Activated CD8-positive, alpha-beta memory T cell treated with anti-CD3 and anti-CD28 coated beads for 36 hours (primary cell): ENCODE data around the gene ACOT7. TPM values are rescaled to one million over a fixed set of nuclear protein-coding genes. Genes with fewer than 3 reads are reported as not detected.

ENCODE experiments used
- CTCF ChIA-PET: fragments of 350-600 bp; sonication (Branson Sonifier 250); formaldehyde crosslinking; loops from one replicate; lab custom pipeline; 2021; ENCODE audit warnings: antibody characterized with exemption; lab: Charles Lee
- POLR2A ChIA-PET: fragments of 350-600 bp; sonication (Branson Sonifier 250); formaldehyde crosslinking; loops from one replicate; lab custom pipeline; 2021; ENCODE audit warnings: antibody characterized with exemption; lab: Charles Lee
- total RNA-seq, 2 experiments: library from RNA; stranded (reverse); gene quantifications; one replicate each; pipeline ENCODE4 v1.2.3, GENCODE V29; 2021

Gene ACOT7
- total RNA-seq, 2 experiments from 2014 or later: 97.9 to 104 TPM

DNA sequence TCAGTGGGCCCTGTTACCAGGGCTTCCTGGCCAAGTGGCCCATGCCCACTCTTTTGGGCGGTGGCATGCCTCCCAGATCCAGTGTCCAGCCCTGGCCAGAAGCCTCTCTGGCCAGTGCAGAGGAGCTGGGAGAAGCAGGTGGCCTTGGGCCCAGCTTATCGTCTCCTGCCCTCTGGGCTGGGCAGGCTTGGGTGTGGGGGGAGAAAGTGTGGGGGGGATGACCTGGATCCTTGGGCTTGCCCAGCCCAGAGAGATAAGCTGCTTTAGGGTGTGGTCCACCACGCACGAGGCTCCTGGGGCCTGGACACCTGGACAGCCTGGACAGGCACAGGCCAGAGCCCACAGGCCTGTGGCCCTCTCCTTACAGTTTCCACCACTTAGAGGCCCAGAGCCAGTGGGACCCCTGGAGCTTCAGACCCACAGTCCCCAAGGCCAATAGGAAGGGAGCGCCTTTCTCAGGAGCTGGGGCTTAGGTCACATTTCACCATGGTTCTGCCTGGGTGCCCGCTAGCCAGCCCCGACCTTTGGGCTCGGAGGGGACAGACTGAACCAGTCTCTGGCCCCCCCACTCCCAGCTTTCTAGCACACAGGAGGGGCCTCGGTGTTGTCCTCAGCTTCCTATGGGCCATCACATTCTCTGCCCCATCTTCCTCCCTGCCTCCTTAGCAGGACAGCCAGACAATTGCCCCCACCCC, 32.9 kb upstream of the ACOT7 start:
- CTCF ChIA-PET: interaction anchor here (0.6 to 0.9 kb wide), 4 partner anchors 12 to 220 kb away, joined by 3 to 6 read pairs (median 5); no protein-coding TSS in a partner anchor
- POLR2A ChIA-PET: no interaction called here

DNA sequence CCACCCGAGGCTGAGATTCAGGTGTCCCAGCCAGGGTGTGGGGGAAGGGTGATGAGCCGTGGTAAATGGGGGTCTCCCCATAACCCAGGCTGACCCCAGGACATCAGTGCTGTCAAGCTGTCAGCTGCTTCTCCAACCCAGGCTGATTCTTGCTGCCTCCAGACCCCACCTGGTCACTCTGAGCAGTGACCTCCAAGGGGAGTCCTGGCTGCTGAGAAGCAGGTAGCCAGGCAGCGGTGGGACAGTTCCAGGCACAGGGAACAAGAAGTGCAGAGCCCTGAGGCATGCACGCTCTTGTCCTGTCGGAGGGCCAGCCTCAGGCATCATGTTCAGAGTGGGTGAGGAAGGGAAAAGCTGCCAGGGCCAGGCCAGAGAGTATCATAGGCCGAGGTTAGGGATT, 32.1 kb upstream of the ACOT7 start:
- POLR2A ChIA-PET: no interaction called here
- CTCF ChIA-PET: interaction anchor here (0.6 to 1.3 kb wide), 5 partner anchors 11 to 221 kb away, joined by 3 to 7 read pairs (median 5); no protein-coding TSS in a partner anchor

DNA sequence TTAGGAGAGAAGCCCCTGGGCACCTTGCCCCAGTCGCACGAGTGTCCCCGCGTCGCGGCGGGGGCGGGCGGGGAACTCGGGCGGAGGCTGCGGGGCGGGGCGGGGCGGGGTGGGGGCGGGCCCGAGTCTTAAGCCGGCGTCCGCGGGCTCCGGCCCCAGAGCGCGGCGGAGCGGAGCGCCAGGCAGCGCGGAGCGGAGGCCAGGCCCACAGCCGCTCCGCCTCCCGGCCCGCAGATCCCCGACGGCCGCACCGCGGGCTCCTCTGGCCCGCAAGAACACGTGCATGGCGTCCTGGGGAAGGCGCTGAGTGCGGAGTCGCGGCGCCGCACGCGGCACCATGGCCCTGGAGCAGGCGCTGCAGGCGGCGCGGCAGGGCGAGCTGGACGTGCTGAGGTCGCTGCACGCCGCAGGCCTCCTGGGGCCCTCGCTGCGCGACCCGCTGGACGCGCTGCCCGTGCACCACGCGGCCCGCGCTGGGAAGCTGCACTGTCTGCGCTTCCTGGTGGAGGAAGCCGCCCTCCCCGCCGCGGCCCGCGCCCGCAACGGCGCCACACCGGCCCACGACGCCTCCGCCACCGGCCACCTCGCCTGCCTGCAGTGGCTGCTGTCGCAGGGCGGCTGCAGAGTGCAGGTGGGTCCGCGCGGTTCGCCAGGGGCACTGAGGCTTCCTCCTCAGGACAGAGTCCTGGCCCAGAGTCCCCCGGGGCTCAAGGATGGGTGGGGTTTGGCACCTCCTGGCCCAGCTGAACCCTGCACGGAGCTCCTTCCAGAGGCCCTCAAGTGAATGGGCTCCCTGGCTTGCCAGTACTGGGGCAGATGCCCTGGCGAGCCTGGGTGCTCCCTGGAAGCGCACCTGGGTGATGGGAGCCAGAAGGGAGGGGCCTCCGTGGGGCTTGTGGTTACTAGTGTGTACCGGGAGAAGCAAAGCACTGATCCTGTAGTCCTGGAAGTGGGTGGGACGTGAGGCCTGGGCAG, 31.3 kb upstream of the ACOT7 start, which contains the start of gene ESPN:
Gene ESPN (plus strand): TSS at position 158 of the 975 bp plus-strand sequence. CDS start 180 bp downstream, at position 338.
- POLR2A ChIA-PET: no interaction called here
- CTCF ChIA-PET: interaction anchor here (0.6 to 1.3 kb wide), 2 partner anchors 13 to 25 kb away, joined by 3 to 7 read pairs; no protein-coding TSS in a partner anchor

- ChIA-PET CTCF (interaction anchor here (0.9 to 5.2 kb wide), 21 partner anchors 9 to 194 kb away, joined by 3 to 59 read pairs (median 5); partner anchors contain the start of genes ICMT, NOL9, PLEKHG5 and TAS1R1), POLR2A (no interaction called here)
These were observed 30.5 kb upstream of the ACOT7 start for GRCh38 chr1:6424000-6424565.

DNA sequence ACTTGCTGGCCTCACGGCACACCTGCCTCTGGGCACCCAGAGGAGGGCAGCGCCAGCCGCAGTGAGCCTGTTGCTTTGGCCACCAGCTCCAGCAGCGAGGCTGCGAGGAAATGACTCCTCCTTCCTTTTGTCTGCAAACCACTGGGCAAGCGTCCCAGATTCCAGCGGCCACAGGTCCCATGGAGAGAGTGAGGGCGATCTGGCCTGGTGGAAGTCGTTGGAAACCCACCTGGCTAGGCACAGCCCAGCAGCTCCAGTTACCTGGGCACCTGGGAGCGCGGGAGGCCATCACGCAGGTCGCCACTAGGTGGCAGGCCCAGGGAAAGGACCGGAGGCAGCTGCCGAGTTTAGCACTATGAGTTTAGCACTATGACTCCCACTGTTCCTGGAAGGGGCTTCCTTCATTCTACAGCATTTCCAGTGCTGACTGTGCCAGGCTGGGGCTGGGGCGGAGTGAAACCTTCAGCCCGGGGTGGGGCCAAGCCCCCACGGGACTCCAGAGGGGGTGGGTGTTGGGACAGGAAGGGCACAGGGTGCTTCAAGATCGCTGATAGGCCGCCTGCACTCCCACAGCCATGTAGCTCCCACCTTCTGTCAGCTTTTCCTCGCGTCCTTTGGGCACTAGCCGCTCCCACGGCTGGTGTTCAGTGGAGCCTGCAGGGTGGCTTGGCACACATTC, 29.9 kb upstream of the ACOT7 start:
- POLR2A ChIA-PET: no interaction called here

GRCh38 chr1:6421266-6421665, 27.7 kb upstream of the ACOT7 start:
- ChIA-PET POLR2A (no interaction called here), CTCF (interaction anchor here (1.2 to 5.2 kb wide), 3 partner anchors 14 to 175 kb away, joined by 3 to 59 read pairs (median 7); no protein-coding TSS in a partner anchor)

More for the DNA sequence above, 29.9 kb upstream of the ACOT7 start:
- CTCF ChIA-PET: interaction anchor here (0.8 to 5.2 kb wide), 27 partner anchors 9 to 193 kb away, joined by 3 to 59 read pairs (median 4); partner anchors contain the start of genes ICMT, NOL9, PLEKHG5 and TAS1R1

DNA sequence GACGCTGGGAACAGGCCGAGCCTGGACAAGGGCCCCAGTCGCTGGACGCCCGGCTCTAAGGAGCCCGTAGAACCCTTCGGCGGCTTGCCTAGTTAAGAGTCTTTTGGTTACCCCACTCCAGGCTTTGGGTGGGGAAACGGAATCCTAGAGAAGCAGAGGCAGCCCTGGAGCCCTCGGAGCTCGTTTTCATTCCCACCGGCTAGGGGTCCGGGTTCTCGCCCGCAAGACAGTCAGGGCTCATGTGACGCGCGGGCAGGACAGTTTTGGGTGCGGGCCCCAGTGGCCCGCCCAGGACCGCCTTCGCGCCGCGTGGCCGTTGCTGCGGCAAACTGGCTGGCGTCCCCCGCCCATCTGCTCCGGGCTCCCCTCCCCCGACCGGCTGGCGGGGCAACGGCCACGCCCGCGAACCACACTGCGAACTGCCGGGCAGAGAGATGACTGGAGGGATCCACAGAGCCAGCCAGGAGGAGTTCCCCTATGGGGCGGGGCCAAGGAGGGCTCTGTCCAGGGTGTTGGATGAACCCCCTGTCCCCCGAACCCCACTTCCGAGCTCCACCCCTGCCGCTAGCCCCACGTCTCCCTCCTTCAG, 27.0 kb upstream of the ACOT7 start:
- CTCF ChIA-PET: interaction anchor here (1.2 to 5.2 kb wide), 3 partner anchors 13 to 174 kb away, joined by 3 to 59 read pairs (median 7); no protein-coding TSS in a partner anchor
- POLR2A ChIA-PET: no interaction called here

DNA sequence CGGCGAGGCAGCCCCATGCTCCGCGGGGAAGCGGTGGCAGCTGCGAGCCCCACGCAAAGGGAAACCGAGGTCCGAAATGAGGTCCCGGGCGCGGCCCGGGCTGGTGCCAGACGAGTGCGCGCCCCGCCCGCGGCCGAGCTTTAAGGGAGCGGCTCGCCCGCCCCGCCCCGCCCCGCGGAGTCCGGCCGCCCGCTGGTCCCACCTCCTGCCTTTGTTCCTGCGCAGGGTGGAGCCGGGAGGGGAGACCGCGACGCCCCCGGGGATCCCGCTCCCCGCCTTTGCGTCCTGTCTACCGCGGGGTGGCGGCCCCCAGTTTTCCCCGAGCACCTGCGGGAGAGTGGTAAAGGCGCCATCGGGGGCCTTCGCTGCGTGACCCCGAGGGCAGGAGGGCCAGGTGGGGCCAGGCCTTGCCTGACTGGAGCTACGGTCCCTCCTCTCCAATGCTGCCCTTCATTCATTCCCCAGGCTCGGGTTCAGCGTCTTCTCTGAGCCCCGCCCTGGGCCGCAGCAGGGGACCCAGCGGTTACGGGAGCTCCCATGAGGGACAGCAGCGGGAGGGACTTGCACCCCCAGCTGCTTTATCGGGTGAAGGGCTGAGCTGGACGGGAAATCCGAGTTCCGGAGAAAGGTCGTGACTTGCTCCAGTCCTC, 26.4 kb upstream of the ACOT7 start, which contains the start of gene HES2:
Gene HES2 (minus strand): TSS at position 116 of the 650 bp plus-strand sequence. CDS start 99 bp downstream, at position 17.
- POLR2A ChIA-PET: no interaction called here
- CTCF ChIA-PET: interaction anchor here (0.7 to 5.2 kb wide), 4 partner anchors 12 to 174 kb away, joined by 3 to 59 read pairs (median 5); no protein-coding TSS in a partner anchor

GRCh38 chr1:6419397-6419803, 25.8 kb upstream of the ACOT7 start:
- ChIA-PET POLR2A (no interaction called here), CTCF (interaction anchor here (0.7 to 5.2 kb wide), 2 partner anchors 18 to 20 kb away, joined by 3 to 59 read pairs; no protein-coding TSS in a partner anchor)

DNA sequence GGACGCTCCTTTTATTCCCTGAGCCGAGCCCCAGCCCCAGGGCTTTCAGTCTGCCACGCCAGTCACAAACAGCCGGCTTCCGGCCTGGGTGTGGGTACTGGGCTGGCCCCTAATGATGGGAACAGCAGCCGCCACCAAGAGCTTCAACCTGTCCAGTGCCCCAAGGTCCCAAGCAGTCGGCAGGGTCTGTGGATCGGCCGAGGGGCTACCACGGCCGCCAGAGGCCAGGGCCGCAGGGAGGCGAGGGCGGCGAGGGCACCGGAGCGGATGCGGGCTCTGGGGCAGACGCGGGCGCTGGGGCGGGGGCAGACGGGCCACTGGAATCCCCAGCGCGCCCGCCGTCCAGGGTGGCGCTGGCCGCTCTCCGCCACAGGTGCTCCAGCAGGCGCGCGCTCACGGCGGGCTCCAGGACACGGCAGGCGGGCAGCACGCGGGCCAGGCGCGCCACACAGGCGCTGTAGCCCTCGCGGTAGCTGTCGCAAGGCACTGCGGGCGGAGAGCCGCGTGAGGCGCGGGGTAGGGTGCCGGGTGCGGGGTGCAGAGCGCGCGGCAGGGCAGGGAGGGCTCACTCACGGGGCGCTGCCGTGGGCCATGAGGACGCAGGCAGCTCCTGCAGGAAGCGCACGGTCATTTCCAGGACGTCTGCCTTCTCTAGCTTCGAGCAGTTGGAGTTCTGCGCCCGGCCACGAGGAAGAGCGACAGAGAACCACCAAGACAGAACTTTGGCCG, 25.3 kb upstream of the ACOT7 start:
- POLR2A ChIA-PET: no interaction called here
- CTCF ChIA-PET: interaction anchor here (1.3 to 5.2 kb wide), 2 partner anchors 19 to 20 kb away, joined by 4 to 59 read pairs; no protein-coding TSS in a partner anchor

DNA sequence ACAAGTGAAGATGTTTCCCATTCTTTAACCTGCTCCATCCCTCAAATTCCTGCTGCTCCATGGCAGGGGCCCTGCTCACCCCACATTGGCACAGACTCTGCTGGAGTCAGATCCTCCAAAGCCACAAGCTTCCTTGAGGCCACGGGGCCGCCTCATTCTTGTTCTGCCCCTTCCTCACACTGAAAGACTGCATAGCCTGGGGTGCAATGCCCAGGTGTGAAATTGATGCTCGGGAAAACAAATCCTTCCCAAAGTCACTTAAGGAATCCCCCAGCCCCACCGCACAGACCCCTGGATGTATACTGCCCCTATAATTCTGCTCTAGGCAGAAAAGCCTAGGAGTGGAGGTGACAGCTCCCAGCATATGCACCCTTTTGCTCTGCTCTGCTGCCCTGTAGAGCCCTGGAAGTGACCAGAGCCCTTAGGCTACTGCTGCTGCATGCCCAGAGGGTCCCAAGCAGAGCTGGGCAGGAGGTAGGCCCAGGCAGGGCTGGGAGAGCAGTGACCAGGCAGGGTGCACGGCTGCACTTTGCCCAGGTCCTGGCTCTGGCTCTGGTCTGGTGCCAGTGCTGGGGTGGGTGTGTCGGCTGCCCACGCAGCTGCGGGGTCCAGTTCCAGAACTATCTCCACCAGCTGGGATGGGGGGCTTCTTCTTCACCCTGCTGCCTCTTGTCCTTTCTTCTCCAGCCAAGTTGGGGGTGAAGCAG, 24.5 kb upstream of the ACOT7 start:
- POLR2A ChIA-PET: no interaction called here
- CTCF ChIA-PET: interaction anchor here (1.3 kb wide), 1 partner anchor 20 kb away, joined by 4 read pairs; no protein-coding TSS in a partner anchor

- ChIA-PET CTCF (interaction anchor here (2.0 kb wide), 1 partner anchor 170 kb away, joined by 8 read pairs; no protein-coding TSS in a partner anchor), POLR2A (no interaction called here)
These were observed 23.3 kb upstream of the ACOT7 start for GRCh38 chr1:6416906-6417305.

DNA sequence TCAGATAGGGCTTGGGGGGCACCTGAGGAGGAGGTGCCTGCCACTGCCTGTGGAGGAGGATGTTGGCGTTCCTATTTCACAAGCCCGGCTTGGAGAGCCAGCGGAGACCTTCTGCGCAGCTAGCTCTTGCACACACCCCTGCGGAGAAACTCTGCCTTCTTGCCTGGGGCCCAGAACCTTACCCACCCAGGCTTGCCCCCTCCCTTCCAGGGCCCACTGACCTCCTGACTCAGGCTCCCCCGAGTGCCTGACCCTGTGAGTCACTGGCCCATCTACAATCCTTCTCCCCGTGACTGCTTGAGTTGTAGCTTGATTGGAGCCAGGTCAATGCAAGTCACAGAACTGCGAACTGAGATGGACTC, 22.7 kb upstream of the ACOT7 start:
- POLR2A ChIA-PET: no interaction called here
- CTCF ChIA-PET: interaction anchor here (2.0 kb wide), 1 partner anchor 169 kb away, joined by 8 read pairs; no protein-coding TSS in a partner anchor

DNA sequence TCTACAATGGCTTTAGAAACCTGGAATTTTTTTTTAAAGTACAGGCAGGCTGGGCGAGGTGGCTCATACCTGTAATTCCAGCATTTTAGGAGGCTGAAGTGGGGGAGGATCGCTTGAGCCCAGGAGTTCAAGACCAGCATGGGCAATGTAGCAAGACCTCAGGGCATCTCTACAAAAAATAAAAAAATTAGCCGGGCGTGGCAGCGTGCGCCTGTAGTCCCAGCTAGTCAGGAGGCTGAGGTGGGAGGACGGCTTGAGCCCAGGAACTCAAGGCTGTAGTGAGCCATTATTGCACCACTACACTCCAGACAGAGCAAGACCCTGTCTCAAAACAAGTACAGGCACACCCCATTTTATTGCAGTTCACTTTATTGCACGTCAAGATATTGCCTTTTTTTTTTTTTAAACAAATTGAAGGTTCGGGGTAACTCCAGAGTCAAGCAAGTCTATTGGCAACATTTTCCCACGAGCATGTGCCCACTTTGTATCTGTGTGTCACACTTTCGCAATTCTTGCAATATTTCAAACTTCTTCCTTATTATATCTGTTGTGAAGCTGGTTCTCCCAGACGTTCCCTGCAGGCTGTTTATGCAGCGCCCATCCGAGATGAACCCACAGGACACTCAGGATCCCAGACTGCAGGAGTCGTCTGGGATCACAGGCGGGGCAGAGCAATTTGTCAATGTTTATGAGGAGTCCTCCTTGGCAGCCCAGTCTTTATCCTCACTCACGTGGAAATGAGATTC, 21.5 kb upstream of the ACOT7 start:
- CTCF ChIA-PET: interaction anchor here (0.6 to 2.0 kb wide), 10 partner anchors 8 to 168 kb away, joined by 3 to 12 read pairs (median 3); no protein-coding TSS in a partner anchor
- POLR2A ChIA-PET: interaction anchor here (0.5 kb wide), 1 partner anchor 201 kb away, joined by 6 read pairs; no protein-coding TSS in a partner anchor

- ChIA-PET POLR2A (interaction anchor here (0.5 kb wide), 1 partner anchor 200 kb away, joined by 6 read pairs; no protein-coding TSS in a partner anchor), CTCF (interaction anchor here (0.6 to 1.9 kb wide), 10 partner anchors 9 to 172 kb away, joined by 3 to 12 read pairs (median 3); no protein-coding TSS in a partner anchor)
These were observed 20.9 kb upstream of the ACOT7 start for GRCh38 chr1:6414443-6414844.
